Prostate gland (tissue), 2 donors: ENCODE results near the gene SPDYE6. TPM values are rescaled to one million over a fixed set of nuclear protein-coding genes. Genes with fewer than 3 reads are reported as not detected.

Source experiments
- DNase-seq: peaks from one replicate; pipeline ENCODE4 v3.0.0-alpha.2; 2019; ENCODE audit warnings: low spot score
- H3K27ac ChIP-seq, 2 donors: fragments of 200-600 bp; sonication (generic); 2 replicates each; pipeline ENCODE4 v1.5.1; 2017 to 2019
- H3K27me3 ChIP-seq: fragments of 200-600 bp; sonication (generic); replicated peaks from 2 replicates; pipeline ENCODE4 v1.5.1; 2019; ENCODE audit not compliant: insufficient read depth
- H3K36me3 ChIP-seq, 2 donors: fragments of 200-600 bp; sonication (generic); 1 replicate in 1 of 2; 2 replicates in 1 of 2; pipeline versions ENCODE4 v1.5.1 to v1.8.1; 2017 to 2019
- H3K4me1 ChIP-seq: fragments of 200-600 bp; sonication (generic); replicated peaks from 2 replicates; pipeline ENCODE4 v1.5.1; 2019
- H3K4me3 ChIP-seq, 2 donors: fragments of 200-600 bp; sonication (generic); 2 replicates each; pipeline ENCODE4 v1.5.1; 2017 to 2019
- H3K9me3 ChIP-seq: fragments of 200-600 bp; sonication (generic); 2 replicates; pipeline ENCODE4 v1.5.1; 2017
- POLR2A ChIP-seq: fragments of 450-650 bp; IDR thresholded peaks from one replicate; pipeline ENCODE4 v1.6.1; 2016; ENCODE audit warnings: antibody characterized with exemption, mild to moderate bottlenecking
- POLR2AphosphoS5 ChIP-seq: sonication (generic); formaldehyde crosslinking; IDR thresholded peaks from one replicate; pipeline ENCODE4 v1.6.1; 2017; ENCODE audit warnings: antibody characterized with exemption
- WGBS: methylation state at CpG from one replicate; pipeline ENCODE4 v1.1.5; 2018; 5-methylcytosine and 5-hydroxymethylcytosine counted together
- intact Hi-C: fragments of 100-400 bp; cut with DNase I; formaldehyde crosslinking; loops from one replicate; pipeline ENCODE4 v1.14.2; 2022
- total RNA-seq, 2 donors: library from RNA; depleted of rRNA; stranded (reverse); fragments of >200 nt; gene quantifications; one replicate each; pipeline ENCODE4 v1.1.0, GENCODE V29; 2016
- TF ChIP-seq, protein P1 (sequence below), 4 experiments: fragments of 200-600 bp in 2 of 4; fragments of 450-650 bp in 2 of 4; sonication (generic) in 2 of 4; IDR thresholded peaks; 1 replicate in 3 of 4; 2 replicates in 1 of 4; pipeline ENCODE4 v1.5.1; 2016 to 2019; ENCODE audit warnings: antibody characterized with exemption in 4 of 4, mild to moderate bottlenecking in 2 of 4, moderate library complexity in 2 of 4

SPDYE6 gene
- total RNA-seq, 2 donors from 2014 or later = 0.85 TPM; not detected in 1

GRCh38 chr7:102396710-102397019 lies 40.4 kb upstream of the SPDYE6 start:
- DNase-seq = no peak
- H3K4me1 ChIP-seq = peaks cover 5% of the 10 kb centered on the region
- no peaks in the 10 kb centered on the region for H3K9me3 ChIP-seq
- peaks cover 0 to 6% of the 10 kb centered on the region in 2 donors for H3K36me3 ChIP-seq
- H3K27me3 ChIP-seq = no peaks in the 10 kb centered on the region
- intact Hi-C loops = no loop called here
- peak overlapping the region; percentile 89 to 92 for H3K27ac ChIP-seq
- TF ChIP-seq POLR2A (no peak), POLR2AphosphoS5 (no peak)
- TF ChIP-seq, protein P1, sequence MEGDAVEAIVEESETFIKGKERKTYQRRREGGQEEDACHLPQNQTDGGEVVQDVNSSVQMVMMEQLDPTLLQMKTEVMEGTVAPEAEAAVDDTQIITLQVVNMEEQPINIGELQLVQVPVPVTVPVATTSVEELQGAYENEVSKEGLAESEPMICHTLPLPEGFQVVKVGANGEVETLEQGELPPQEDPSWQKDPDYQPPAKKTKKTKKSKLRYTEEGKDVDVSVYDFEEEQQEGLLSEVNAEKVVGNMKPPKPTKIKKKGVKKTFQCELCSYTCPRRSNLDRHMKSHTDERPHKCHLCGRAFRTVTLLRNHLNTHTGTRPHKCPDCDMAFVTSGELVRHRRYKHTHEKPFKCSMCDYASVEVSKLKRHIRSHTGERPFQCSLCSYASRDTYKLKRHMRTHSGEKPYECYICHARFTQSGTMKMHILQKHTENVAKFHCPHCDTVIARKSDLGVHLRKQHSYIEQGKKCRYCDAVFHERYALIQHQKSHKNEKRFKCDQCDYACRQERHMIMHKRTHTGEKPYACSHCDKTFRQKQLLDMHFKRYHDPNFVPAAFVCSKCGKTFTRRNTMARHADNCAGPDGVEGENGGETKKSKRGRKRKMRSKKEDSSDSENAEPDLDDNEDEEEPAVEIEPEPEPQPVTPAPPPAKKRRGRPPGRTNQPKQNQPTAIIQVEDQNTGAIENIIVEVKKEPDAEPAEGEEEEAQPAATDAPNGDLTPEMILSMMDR (IDR thresholded peaks at IDR 0.05) = no peak
- under 1% methylated on average over 12 of the region's 12 CpGs for WGBS
- peak overlapping the region; percentile 87 to 89 for H3K4me3 ChIP-seq

GRCh38 chr7:102395873-102396709 lies 39.8 kb upstream of the SPDYE6 start, which contains the start of gene PRKRIP1:
PRKRIP1 (plus strand) TSS chr7:102396363; CDS start chr7:102396412, 49 bp downstream.
- peak; percentile 86 for DNase-seq
- Histone ChIP-seq H3K27me3 (no peaks in the 10 kb centered on the region), H3K27ac (peak within 1 kb of the TSS; percentile 89 to 92), H3K4me1 (peaks cover 5% of the 10 kb centered on the region), H3K9me3 (no peaks in the 10 kb centered on the region), H3K4me3 (peak within 1 kb of the TSS; percentile 87 to 89), H3K36me3 (peaks cover 0 to 6% of the 10 kb centered on the region in 2 donors)
- intact Hi-C loops = no loop called here
- TF ChIP-seq, protein P1 (IDR thresholded peaks at IDR 0.05) = peak in 1 of 4 experiments; percentile 5
- TF ChIP-seq POLR2AphosphoS5 = peak; percentile 86
- TF ChIP-seq POLR2A = peak; percentile 60
- under 1% methylated on average over 56 of the region's 59 CpGs for WGBS

GRCh38 chr7:102395592-102395872 lies 39.3 kb upstream of the SPDYE6 start:
- no peak for DNase-seq
- TF ChIP-seq, protein P1 (IDR thresholded peaks at IDR 0.05) = no peak
- no peak for TF ChIP-seq POLR2AphosphoS5
- TF ChIP-seq POLR2A = no peak
- WGBS = 6% methylated on average over 9 of the region's 9 CpGs
- Histone ChIP-seq H3K9me3 (no peaks in the 10 kb centered on the region), H3K27ac (peak overlapping the region; percentile 89 to 92), H3K27me3 (no peaks in the 10 kb centered on the region), H3K36me3 (peaks cover 0 to 6% of the 10 kb centered on the region in 2 donors), H3K4me1 (peaks cover 5% of the 10 kb centered on the region), H3K4me3 (peak overlapping the region; percentile 87 to 89)
- intact Hi-C loops = no loop called here

- TF ChIP-seq POLR2AphosphoS5 (no peak), POLR2A (no peak)
- TF ChIP-seq, protein P1 (IDR thresholded peaks at IDR 0.05) = no peak
- Histone ChIP-seq H3K27me3 (no peaks in the 10 kb centered on the region), H3K9me3 (no peaks in the 10 kb centered on the region), H3K4me3 (no peak overlapping the region), H3K36me3 (no peaks in the 10 kb centered on the region), H3K4me1 (peaks cover 5% of the 10 kb centered on the region), H3K27ac (no peak overlapping the region)
- 78% methylated on average over 9 of the region's 9 CpGs for WGBS
- DNase-seq = no peak
- intact Hi-C loops = no loop called here
Measured at GRCh38 chr7:102393467-102393866, 37.2 kb upstream of the SPDYE6 start.

GRCh38 chr7:102392330-102392729 lies 36.1 kb upstream of the SPDYE6 start:
- TF ChIP-seq, protein P1 (IDR thresholded peaks at IDR 0.05) = no peak
- TF ChIP-seq POLR2AphosphoS5 (no peak), POLR2A (no peak)
- Histone ChIP-seq H3K9me3 (no peaks in the 10 kb centered on the region), H3K36me3 (no peaks in the 10 kb centered on the region), H3K4me3 (no peak overlapping the region), H3K4me1 (peaks cover 4% of the 10 kb centered on the region), H3K27me3 (no peaks in the 10 kb centered on the region), H3K27ac (no peak overlapping the region)
- intact Hi-C loops = no loop called here
- 93% methylated on average over 1 of the region's 1 CpG for WGBS
- no peak for DNase-seq
